ENCODE results near the gene RPA3.

RPA3 gene

DNA sequence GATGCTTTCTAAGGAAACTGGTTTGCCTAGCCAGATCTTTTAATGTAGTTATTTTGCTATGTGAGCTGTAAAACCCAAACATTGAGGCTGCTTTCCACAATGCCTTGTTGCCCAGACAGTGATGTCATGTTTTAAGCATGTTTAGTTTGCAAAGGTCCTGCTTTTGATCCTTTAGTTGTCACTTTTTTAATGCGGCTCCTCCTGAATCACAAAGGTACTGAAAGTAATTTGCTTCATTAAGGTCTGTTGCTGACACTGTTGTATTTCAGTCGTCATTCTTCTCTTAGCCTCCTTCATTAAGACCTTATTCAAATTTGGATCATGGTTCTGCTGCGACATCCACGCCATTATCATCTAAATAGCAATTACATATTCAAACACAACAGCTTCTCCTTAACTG is 10.6 kb downstream of the RPA3 start:
- no peaks in the 10 kb centered on the region for H3K36me3 ChIP-seq (ENCODE audit: insufficient read depth, insufficient read length, low read length)
- DNase-seq (ENCODE audit: low read depth, low spot score): peak; percentile 47
- no peak overlapping the region for H3K4me3 ChIP-seq (ENCODE audit: insufficient read length, low read depth)
- no peak for TF ChIP-seq ZNF274 (IDR thresholded peaks at IDR 0.05; ENCODE audit: low read depth, low read length)
- no peak for TF ChIP-seq YY1 (IDR thresholded peaks at IDR 0.05; ENCODE audit: insufficient read depth, insufficient read length)
- no peak for TF ChIP-seq SUZ12 (IDR thresholded peaks at IDR 0.05; ENCODE audit: extremely low read depth, insufficient read depth, insufficient read length)
- H3K27me3 ChIP-seq (ENCODE audit: insufficient read depth, insufficient read length): no peaks in the 10 kb centered on the region
- H3K9ac ChIP-seq (ENCODE audit: insufficient read length, low read depth): no peak overlapping the region
- H3K9me3 ChIP-seq (ENCODE audit: insufficient read depth, low read length): no peaks in the 10 kb centered on the region
- H3K4me1 ChIP-seq (ENCODE audit: insufficient read depth, insufficient read length): no peaks in the 10 kb centered on the region

DNA sequence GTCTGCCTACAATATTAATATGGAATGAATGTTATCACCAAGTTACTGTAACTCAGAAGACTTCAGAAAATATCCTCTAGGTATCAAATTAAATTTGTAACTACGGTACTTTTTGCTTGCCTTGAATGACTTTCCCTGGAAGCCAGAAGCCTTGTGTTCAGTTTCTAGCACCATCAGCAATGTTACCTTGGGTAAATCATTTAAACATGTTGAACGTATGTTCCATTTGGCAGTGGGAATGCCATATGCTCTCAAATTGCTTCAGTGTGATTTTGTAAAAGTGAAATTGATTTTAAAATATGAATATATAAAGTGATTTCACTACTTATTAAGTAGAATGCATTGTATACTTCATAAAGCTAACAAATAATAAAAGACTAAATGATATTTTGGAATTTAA is 11.2 kb downstream of the RPA3 start:
- H3K9ac ChIP-seq (ENCODE audit: insufficient read length, low read depth): no peak overlapping the region
- no peak for DNase-seq (ENCODE audit: low read depth, low spot score)
- no peaks in the 10 kb centered on the region for H3K27me3 ChIP-seq (ENCODE audit: insufficient read depth, insufficient read length)
- no peaks in the 10 kb centered on the region for H3K9me3 ChIP-seq (ENCODE audit: insufficient read depth, low read length)
- TF ChIP-seq SUZ12 (IDR thresholded peaks at IDR 0.05; ENCODE audit: extremely low read depth, insufficient read depth, insufficient read length) (no peak), ZNF274 (IDR thresholded peaks at IDR 0.05; ENCODE audit: low read depth, low read length) (no peak), YY1 (IDR thresholded peaks at IDR 0.05; ENCODE audit: insufficient read depth, insufficient read length) (no peak)
- H3K4me3 ChIP-seq (ENCODE audit: insufficient read length, low read depth): no peak overlapping the region
- H3K36me3 ChIP-seq (ENCODE audit: insufficient read depth, insufficient read length, low read length): no peaks in the 10 kb centered on the region
- H3K4me1 ChIP-seq (ENCODE audit: insufficient read depth, insufficient read length): no peaks in the 10 kb centered on the region

GRCh38 chr7:7706556-7707172 is 11.7 kb downstream of the RPA3 start:
- H3K4me3 ChIP-seq (ENCODE audit: insufficient read length, low read depth): no peak overlapping the region
- TF ChIP-seq ZNF274 (IDR thresholded peaks at IDR 0.05; ENCODE audit: low read depth, low read length): no peak
- no peak for TF ChIP-seq SUZ12 (IDR thresholded peaks at IDR 0.05; ENCODE audit: extremely low read depth, insufficient read depth, insufficient read length)
- TF ChIP-seq YY1 (IDR thresholded peaks at IDR 0.05; ENCODE audit: insufficient read depth, insufficient read length): no peak
- no peaks in the 10 kb centered on the region for H3K4me1 ChIP-seq (ENCODE audit: insufficient read depth, insufficient read length)
- DNase-seq (ENCODE audit: low read depth, low spot score): no peak
- H3K36me3 ChIP-seq (ENCODE audit: insufficient read depth, insufficient read length, low read length): no peaks in the 10 kb centered on the region
- no peak overlapping the region for H3K9ac ChIP-seq (ENCODE audit: insufficient read length, low read depth)
- no peaks in the 10 kb centered on the region for H3K9me3 ChIP-seq (ENCODE audit: insufficient read depth, low read length)
- H3K27me3 ChIP-seq (ENCODE audit: insufficient read depth, insufficient read length): no peaks in the 10 kb centered on the region

DNA sequence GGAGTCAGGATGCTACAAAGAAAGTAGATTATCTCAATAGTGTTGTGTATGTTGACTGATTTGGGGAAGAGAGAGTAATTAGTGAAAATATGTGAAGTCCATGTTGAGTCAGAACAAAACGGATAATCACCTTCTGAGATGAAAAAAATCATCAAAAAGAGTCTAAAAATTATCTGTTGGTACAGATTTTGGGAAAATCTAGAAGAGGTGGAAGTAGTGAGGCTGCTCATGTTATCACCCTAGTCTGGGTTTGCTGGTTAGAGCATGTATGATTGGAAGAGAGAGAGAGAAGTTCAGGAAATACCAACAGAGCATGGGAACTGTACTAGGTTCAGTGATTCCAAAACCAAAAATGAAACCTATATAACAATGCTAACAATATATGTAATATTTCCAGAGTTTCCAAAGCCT is 12.3 kb downstream of the RPA3 start:
- Histone ChIP-seq H3K9me3 (ENCODE audit: insufficient read depth, low read length) (no peaks in the 10 kb centered on the region), H3K4me3 (ENCODE audit: insufficient read length, low read depth) (no peak overlapping the region), H3K27me3 (ENCODE audit: insufficient read depth, insufficient read length) (no peaks in the 10 kb centered on the region), H3K36me3 (ENCODE audit: insufficient read depth, insufficient read length, low read length) (no peaks in the 10 kb centered on the region), H3K9ac (ENCODE audit: insufficient read length, low read depth) (no peak overlapping the region), H3K4me1 (ENCODE audit: insufficient read depth, insufficient read length) (no peaks in the 10 kb centered on the region)
- no peak for TF ChIP-seq ZNF274 (IDR thresholded peaks at IDR 0.05; ENCODE audit: low read depth, low read length)
- TF ChIP-seq SUZ12 (IDR thresholded peaks at IDR 0.05; ENCODE audit: extremely low read depth, insufficient read depth, insufficient read length): no peak
- TF ChIP-seq YY1 (IDR thresholded peaks at IDR 0.05; ENCODE audit: insufficient read depth, insufficient read length): no peak
- DNase-seq (ENCODE audit: low read depth, low spot score): no peak

DNA sequence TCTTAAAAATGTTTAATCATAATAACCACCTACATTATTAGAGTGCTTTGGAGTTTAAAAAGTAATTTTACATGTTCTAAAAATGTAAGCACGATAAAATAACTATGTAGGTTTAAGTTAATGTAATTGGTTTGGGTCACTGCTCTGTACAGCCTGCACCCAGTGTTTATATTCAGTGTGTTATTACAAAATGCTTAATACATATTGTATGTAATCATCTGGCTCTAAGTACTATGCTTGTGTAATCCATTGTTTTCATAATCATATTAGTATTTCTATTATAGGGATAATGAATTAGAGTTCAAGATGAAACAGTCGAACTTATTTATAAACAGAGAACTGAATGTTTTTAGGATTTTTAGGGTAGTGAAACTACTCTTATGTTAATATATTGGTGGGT is 13.1 kb downstream of the RPA3 start:
- no peak overlapping the region for H3K4me3 ChIP-seq (ENCODE audit: insufficient read length, low read depth)
- no peaks in the 10 kb centered on the region for H3K4me1 ChIP-seq (ENCODE audit: insufficient read depth, insufficient read length)
- no peaks in the 10 kb centered on the region for H3K36me3 ChIP-seq (ENCODE audit: insufficient read depth, insufficient read length, low read length)
- no peaks in the 10 kb centered on the region for H3K9me3 ChIP-seq (ENCODE audit: insufficient read depth, low read length)
- H3K9ac ChIP-seq (ENCODE audit: insufficient read length, low read depth): no peak overlapping the region
- no peak for DNase-seq (ENCODE audit: low read depth, low spot score)
- H3K27me3 ChIP-seq (ENCODE audit: insufficient read depth, insufficient read length): no peaks in the 10 kb centered on the region
- no peak for TF ChIP-seq YY1 (IDR thresholded peaks at IDR 0.05; ENCODE audit: insufficient read depth, insufficient read length)
- TF ChIP-seq ZNF274 (IDR thresholded peaks at IDR 0.05; ENCODE audit: low read depth, low read length): no peak
- no peak for TF ChIP-seq SUZ12 (IDR thresholded peaks at IDR 0.05; ENCODE audit: extremely low read depth, insufficient read depth, insufficient read length)

DNA sequence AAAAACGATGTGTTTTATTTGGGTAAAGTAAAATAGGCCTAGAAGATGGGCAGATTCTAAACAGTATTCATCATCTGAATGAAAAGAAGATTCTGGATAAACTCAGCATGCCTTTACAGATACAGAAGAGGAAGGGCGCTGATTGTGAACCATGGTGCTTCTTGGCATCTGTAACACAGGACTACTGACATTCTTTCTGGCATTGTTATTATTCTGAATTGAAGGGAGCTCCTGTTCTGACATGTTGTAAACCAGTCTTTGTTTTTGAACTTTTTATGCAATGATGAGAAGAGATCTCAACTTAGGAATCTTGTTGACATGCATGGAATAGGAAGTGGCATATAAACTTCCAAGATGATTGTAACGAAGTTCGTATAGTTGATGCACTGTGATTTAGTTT is 13.5 kb downstream of the RPA3 start:
- no peaks in the 10 kb centered on the region for H3K9me3 ChIP-seq (ENCODE audit: insufficient read depth, low read length)
- TF ChIP-seq SUZ12 (IDR thresholded peaks at IDR 0.05; ENCODE audit: extremely low read depth, insufficient read depth, insufficient read length): no peak
- no peak for TF ChIP-seq ZNF274 (IDR thresholded peaks at IDR 0.05; ENCODE audit: low read depth, low read length)
- no peak for TF ChIP-seq YY1 (IDR thresholded peaks at IDR 0.05; ENCODE audit: insufficient read depth, insufficient read length)
- H3K36me3 ChIP-seq (ENCODE audit: insufficient read depth, insufficient read length, low read length): no peaks in the 10 kb centered on the region
- no peaks in the 10 kb centered on the region for H3K4me1 ChIP-seq (ENCODE audit: insufficient read depth, insufficient read length)
- H3K27me3 ChIP-seq (ENCODE audit: insufficient read depth, insufficient read length): no peaks in the 10 kb centered on the region
- no peak overlapping the region for H3K9ac ChIP-seq (ENCODE audit: insufficient read length, low read depth)
- no peak for DNase-seq (ENCODE audit: low read depth, low spot score)
- H3K4me3 ChIP-seq (ENCODE audit: insufficient read length, low read depth): no peak overlapping the region

GRCh38 chr7:7703427-7703826 is 15.0 kb downstream of the RPA3 start:
- Histone ChIP-seq H3K4me3 (ENCODE audit: insufficient read length, low read depth) (no peak overlapping the region), H3K9me3 (ENCODE audit: insufficient read depth, low read length) (no peaks in the 10 kb centered on the region), H3K4me1 (ENCODE audit: insufficient read depth, insufficient read length) (no peaks in the 10 kb centered on the region), H3K9ac (ENCODE audit: insufficient read length, low read depth) (no peak overlapping the region), H3K27me3 (ENCODE audit: insufficient read depth, insufficient read length) (no peaks in the 10 kb centered on the region), H3K36me3 (ENCODE audit: insufficient read depth, insufficient read length, low read length) (no peaks in the 10 kb centered on the region)
- TF ChIP-seq SUZ12 (IDR thresholded peaks at IDR 0.05; ENCODE audit: extremely low read depth, insufficient read depth, insufficient read length) (no peak), ZNF274 (IDR thresholded peaks at IDR 0.05; ENCODE audit: low read depth, low read length) (no peak), YY1 (IDR thresholded peaks at IDR 0.05; ENCODE audit: insufficient read depth, insufficient read length) (no peak)
- DNase-seq (ENCODE audit: low read depth, low spot score): no peak
